GM23338 (cell line): ENCODE data around the gene KLHDC8B. TPM values are rescaled to one million over a fixed set of nuclear protein-coding genes. Genes with fewer than 3 reads are reported as not detected.

Experiments used
- ATAC-seq: fragments of 200-7000 bp; cut with Tn5 transposase; 3 replicates; pipeline ENCODE4 v1.9.1; 2020
- DNase-seq: peaks from one replicate; pipeline ENCODE4 v3.0.0-alpha.2; 2015; ENCODE audit warnings: low spot score
- H2AFZ ChIP-seq: fragments of 200-600 bp; sonication (generic); 2 replicates; pipeline ENCODE4 v1.8.0; 2016; ENCODE audit warnings: antibody characterized with exemption, mild to moderate bottlenecking, moderate library complexity
- H3F3A ChIP-seq: fragments of 200-600 bp; sonication (generic); replicated peaks from 2 replicates; pipeline ENCODE4 v1.8.0; 2017; ENCODE audit warnings: antibody characterized with exemption, mixed run types, low read depth
- H3K27ac ChIP-seq: fragments of 200-600 bp; sonication (generic); 2 replicates; pipeline ENCODE4 v1.6.1; 2016; ENCODE audit warnings: low read depth
- H3K27me3 ChIP-seq: fragments of 200-600 bp; sonication (generic); 2 replicates; pipeline ENCODE4 v1.8.0; 2016; ENCODE audit warnings: mild to moderate bottlenecking, mixed run types, moderate library complexity; ENCODE audit not compliant: insufficient read depth
- H3K36me3 ChIP-seq: fragments of 200-600 bp; sonication (generic); 2 replicates; pipeline ENCODE4 v1.8.0; 2016; ENCODE audit warnings: mild to moderate bottlenecking; ENCODE audit not compliant: insufficient read depth
- H3K4me1 ChIP-seq: fragments of 200-600 bp; sonication (generic); 2 replicates; pipeline ENCODE4 v1.8.0; 2016; ENCODE audit warnings: mild to moderate bottlenecking, moderate library complexity; ENCODE audit not compliant: insufficient read depth
- H3K4me2 ChIP-seq: fragments of 200-600 bp; sonication (generic); 2 replicates; pipeline ENCODE4 v1.7.1; 2017; ENCODE audit warnings: mixed run types
- H3K4me3 ChIP-seq: fragments of 200-600 bp; sonication (generic); 2 replicates; pipeline ENCODE4 v1.6.1; 2016; ENCODE audit warnings: mixed run types
- H3K79me2 ChIP-seq: fragments of 200-600 bp; sonication (generic); replicated peaks from 2 replicates; pipeline ENCODE4 v1.8.0; 2017; ENCODE audit warnings: mild to moderate bottlenecking; ENCODE audit not compliant: insufficient read depth
- H3K9me2 ChIP-seq: fragments of 200-600 bp; sonication (generic); 2 replicates; pipeline ENCODE4 v1.8.0; 2017; ENCODE audit not compliant: insufficient read depth
- H4K20me1 ChIP-seq: fragments of 200-600 bp; sonication (generic); replicated peaks from 2 replicates; pipeline ENCODE4 v1.8.0; 2017; ENCODE audit warnings: mild to moderate bottlenecking; ENCODE audit not compliant: insufficient read depth
- H3K27ac Mint-ChIP-seq: 2 replicates; pipeline ENCODE4 v1.8.0; 2020; ENCODE audit warnings: inconsistent platforms, mild to moderate bottlenecking, moderate library complexity, mixed read lengths
- H3K27me3 Mint-ChIP-seq: 3 replicates; pipeline ENCODE4 v1.8.0; 2022; ENCODE audit warnings: low read depth, mild to moderate bottlenecking, moderate library complexity, mixed read lengths, inconsistent platforms; ENCODE audit not compliant: insufficient read depth, poor library complexity
- H3K36me3 Mint-ChIP-seq: 3 replicates; pipeline ENCODE4 v1.8.0; 2021; ENCODE audit warnings: low read depth, mild to moderate bottlenecking, inconsistent platforms, moderate library complexity, mixed read lengths
- H3K4me1 Mint-ChIP-seq: 3 replicates; pipeline ENCODE4 v1.8.0; 2020; ENCODE audit warnings: mild to moderate bottlenecking, inconsistent platforms, mixed read lengths
- H3K4me3 Mint-ChIP-seq: 3 replicates; pipeline ENCODE4 v1.8.0; 2021; ENCODE audit warnings: moderate library complexity, mild to moderate bottlenecking, inconsistent platforms, mixed read lengths
- H3K9me3 Mint-ChIP-seq: 3 replicates; pipeline ENCODE4 v1.8.0; 2020; ENCODE audit warnings: moderate library complexity, mild to moderate bottlenecking, inconsistent platforms, mixed read lengths
- EZH2 ChIP-seq: fragments of 200-600 bp; sonication (generic); IDR thresholded peaks from one replicate; pipeline ENCODE4 v1.8.0; 2017; ENCODE audit warnings: antibody characterized with exemption, mild to moderate bottlenecking, low read depth; ENCODE audit not compliant: unreplicated experiment
- EZH2phosphoT487 ChIP-seq: fragments of 200-600 bp; sonication (generic); IDR thresholded peaks from one replicate; pipeline ENCODE4 v1.8.1; 2018; ENCODE audit warnings: antibody characterized with exemption; ENCODE audit not compliant: unreplicated experiment
- POLR2AphosphoS5 ChIP-seq: IDR thresholded peaks from 2 replicates; pipeline ENCODE4 v1.6.1; 2016; ENCODE audit warnings: antibody characterized with exemption, low read depth
- STAT1 ChIP-seq: IDR thresholded peaks from one replicate; pipeline ENCODE4 v1.6.1; 2016; ENCODE audit warnings: antibody characterized with exemption; ENCODE audit not compliant: unreplicated experiment
- ZNF114 ChIP-seq: fragments of 250-450 bp; sonication (Bioruptor Pico); IDR thresholded peaks from 2 replicates; pipeline ENCODE4 v1.5.0; 2020; ENCODE audit warnings: mild to moderate bottlenecking, moderate library complexity
- ZNF331 ChIP-seq: fragments of 250-450 bp; sonication (Bioruptor Pico); IDR thresholded peaks from 2 replicates; pipeline ENCODE4 v1.5.0; 2020; ENCODE audit warnings: low read depth, mild to moderate bottlenecking, moderate library complexity
- polyA plus RNA-seq: library from polyadenylated mRNA; unstranded; fragments of >200 nt; fragmentation: Nextera tagmentation; extraction: Ambion mirVana; gene quantifications from 2 replicates; pipeline ENCODE4 v1.2.1, GENCODE V29; 2016
- total RNA-seq: library from RNA; depleted of rRNA; stranded (reverse); fragments of >200 nt; shearing (Covaris generic); gene quantifications from 2 replicates; pipeline ENCODE4 v1.2.3, GENCODE V29; 2014
- TF ChIP-seq, protein P1 (sequence below): IDR thresholded peaks from one replicate; pipeline ENCODE4 v1.6.1; 2018; ENCODE audit warnings: antibody characterized with exemption; ENCODE audit not compliant: unreplicated experiment
- TF ChIP-seq, protein P2 (sequence below): fragments of 250-450 bp; sonication (Bioruptor Pico); IDR thresholded peaks from 2 replicates; pipeline ENCODE4 v1.5.0; 2020; ENCODE audit warnings: mild to moderate bottlenecking, moderate library complexity
- TF ChIP-seq, protein P3 (sequence below): IDR thresholded peaks from 2 replicates; pipeline ENCODE4 v1.6.1; 2016; ENCODE audit warnings: antibody characterized with exemption
- TF ChIP-seq, protein P4 (sequence below), 2 experiments: fragments of 200-600 bp in 1 of 2; sonication (generic) in 1 of 2; conservative IDR thresholded peaks; 2 replicates each; pipeline versions ENCODE4 v1.5.1 to v1.6.1; 2016 to 2017; ENCODE audit warnings: antibody characterized with exemption in 2 of 2, low read depth in 2 of 2, mild to moderate bottlenecking in 2 of 2, moderate library complexity in 1 of 2

The KLHDC8B gene
- total and polyA plus RNA-seq, 2 experiments from 2014 or later = 4.7 to 11.1 TPM

DNA sequence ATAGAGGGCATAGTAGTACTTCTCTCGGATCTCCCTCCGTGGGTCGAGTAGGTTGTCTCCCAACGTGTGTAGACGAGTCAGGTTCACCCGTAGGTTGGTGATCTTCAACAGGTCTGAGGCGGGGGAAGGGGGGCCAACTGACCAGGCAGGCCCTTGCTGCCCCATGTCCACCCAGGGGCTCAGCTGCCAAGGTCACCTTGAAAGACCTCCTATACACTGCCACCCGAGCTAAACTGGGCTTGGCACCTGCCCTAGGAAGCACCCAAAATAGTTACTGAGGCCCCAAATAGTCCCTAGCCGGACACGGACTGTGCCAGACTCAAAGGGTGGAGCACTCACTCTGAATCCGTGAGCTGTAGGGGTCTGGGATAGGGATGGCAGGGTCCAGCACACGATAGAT is 40.4 kb upstream of the KLHDC8B start:
- TF ChIP-seq, protein P1, sequence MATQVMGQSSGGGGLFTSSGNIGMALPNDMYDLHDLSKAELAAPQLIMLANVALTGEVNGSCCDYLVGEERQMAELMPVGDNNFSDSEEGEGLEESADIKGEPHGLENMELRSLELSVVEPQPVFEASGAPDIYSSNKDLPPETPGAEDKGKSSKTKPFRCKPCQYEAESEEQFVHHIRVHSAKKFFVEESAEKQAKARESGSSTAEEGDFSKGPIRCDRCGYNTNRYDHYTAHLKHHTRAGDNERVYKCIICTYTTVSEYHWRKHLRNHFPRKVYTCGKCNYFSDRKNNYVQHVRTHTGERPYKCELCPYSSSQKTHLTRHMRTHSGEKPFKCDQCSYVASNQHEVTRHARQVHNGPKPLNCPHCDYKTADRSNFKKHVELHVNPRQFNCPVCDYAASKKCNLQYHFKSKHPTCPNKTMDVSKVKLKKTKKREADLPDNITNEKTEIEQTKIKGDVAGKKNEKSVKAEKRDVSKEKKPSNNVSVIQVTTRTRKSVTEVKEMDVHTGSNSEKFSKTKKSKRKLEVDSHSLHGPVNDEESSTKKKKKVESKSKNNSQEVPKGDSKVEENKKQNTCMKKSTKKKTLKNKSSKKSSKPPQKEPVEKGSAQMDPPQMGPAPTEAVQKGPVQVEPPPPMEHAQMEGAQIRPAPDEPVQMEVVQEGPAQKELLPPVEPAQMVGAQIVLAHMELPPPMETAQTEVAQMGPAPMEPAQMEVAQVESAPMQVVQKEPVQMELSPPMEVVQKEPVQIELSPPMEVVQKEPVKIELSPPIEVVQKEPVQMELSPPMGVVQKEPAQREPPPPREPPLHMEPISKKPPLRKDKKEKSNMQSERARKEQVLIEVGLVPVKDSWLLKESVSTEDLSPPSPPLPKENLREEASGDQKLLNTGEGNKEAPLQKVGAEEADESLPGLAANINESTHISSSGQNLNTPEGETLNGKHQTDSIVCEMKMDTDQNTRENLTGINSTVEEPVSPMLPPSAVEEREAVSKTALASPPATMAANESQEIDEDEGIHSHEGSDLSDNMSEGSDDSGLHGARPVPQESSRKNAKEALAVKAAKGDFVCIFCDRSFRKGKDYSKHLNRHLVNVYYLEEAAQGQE = no peak
- TF ChIP-seq POLR2AphosphoS5 = no peak
- TF ChIP-seq, protein P2, sequence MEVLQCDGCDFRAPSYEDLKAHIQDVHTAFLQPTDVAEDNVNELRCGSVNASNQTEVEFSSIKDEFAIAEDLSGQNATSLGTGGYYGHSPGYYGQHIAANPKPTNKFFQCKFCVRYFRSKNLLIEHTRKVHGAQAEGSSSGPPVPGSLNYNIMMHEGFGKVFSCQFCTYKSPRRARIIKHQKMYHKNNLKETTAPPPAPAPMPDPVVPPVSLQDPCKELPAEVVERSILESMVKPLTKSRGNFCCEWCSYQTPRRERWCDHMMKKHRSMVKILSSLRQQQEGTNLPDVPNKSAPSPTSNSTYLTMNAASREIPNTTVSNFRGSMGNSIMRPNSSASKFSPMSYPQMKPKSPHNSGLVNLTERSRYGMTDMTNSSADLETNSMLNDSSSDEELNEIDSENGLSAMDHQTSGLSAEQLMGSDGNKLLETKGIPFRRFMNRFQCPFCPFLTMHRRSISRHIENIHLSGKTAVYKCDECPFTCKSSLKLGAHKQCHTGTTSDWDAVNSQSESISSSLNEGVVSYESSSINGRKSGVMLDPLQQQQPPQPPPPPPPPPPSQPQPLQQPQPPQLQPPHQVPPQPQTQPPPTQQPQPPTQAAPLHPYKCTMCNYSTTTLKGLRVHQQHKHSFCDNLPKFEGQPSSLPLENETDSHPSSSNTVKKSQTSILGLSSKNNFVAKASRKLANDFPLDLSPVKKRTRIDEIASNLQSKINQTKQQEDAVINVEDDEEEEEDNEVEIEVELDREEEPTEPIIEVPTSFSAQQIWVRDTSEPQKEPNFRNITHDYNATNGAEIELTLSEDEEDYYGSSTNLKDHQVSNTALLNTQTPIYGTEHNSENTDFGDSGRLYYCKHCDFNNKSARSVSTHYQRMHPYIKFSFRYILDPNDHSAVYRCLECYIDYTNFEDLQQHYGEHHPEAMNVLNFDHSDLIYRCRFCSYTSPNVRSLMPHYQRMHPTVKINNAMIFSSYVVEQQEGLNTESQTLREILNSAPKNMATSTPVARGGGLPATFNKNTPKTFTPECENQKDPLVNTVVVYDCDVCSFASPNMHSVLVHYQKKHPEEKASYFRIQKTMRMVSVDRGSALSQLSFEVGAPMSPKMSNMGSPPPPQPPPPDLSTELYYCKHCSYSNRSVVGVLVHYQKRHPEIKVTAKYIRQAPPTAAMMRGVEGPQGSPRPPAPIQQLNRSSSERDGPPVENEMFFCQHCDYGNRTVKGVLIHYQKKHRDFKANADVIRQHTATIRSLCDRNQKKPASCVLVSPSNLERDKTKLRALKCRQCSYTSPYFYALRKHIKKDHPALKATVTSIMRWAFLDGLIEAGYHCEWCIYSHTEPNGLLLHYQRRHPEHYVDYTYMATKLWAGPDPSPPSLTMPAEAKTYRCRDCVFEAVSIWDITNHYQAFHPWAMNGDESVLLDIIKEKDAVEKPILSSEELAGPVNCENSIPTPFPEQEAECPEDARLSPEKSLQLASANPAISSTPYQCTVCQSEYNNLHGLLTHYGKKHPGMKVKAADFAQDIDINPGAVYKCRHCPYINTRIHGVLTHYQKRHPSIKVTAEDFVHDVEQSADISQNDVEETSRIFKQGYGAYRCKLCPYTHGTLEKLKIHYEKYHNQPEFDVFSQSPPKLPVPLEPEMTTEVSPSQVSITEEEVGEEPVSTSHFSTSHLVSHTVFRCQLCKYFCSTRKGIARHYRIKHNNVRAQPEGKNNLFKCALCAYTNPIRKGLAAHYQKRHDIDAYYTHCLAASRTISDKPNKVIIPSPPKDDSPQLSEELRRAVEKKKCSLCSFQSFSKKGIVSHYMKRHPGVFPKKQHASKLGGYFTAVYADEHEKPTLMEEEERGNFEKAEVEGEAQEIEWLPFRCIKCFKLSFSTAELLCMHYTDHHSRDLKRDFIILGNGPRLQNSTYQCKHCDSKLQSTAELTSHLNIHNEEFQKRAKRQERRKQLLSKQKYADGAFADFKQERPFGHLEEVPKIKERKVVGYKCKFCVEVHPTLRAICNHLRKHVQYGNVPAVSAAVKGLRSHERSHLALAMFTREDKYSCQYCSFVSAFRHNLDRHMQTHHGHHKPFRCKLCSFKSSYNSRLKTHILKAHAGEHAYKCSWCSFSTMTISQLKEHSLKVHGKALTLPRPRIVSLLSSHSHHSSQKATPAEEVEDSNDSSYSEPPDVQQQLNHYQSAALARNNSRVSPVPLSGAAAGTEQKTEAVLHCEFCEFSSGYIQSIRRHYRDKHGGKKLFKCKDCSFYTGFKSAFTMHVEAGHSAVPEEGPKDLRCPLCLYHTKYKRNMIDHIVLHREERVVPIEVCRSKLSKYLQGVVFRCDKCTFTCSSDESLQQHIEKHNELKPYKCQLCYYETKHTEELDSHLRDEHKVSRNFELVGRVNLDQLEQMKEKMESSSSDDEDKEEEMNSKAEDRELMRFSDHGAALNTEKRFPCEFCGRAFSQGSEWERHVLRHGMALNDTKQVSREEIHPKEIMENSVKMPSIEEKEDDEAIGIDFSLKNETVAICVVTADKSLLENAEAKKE = no peak
- TF ChIP-seq EZH2 = no peak
- TF ChIP-seq ZNF114 (CRISPR knock-in tag) = no peak
- TF ChIP-seq EZH2phosphoT487 = no peak
- TF ChIP-seq ZNF331 (CRISPR knock-in tag) = no peak
- TF ChIP-seq STAT1 = no peak
- TF ChIP-seq, protein P3, sequence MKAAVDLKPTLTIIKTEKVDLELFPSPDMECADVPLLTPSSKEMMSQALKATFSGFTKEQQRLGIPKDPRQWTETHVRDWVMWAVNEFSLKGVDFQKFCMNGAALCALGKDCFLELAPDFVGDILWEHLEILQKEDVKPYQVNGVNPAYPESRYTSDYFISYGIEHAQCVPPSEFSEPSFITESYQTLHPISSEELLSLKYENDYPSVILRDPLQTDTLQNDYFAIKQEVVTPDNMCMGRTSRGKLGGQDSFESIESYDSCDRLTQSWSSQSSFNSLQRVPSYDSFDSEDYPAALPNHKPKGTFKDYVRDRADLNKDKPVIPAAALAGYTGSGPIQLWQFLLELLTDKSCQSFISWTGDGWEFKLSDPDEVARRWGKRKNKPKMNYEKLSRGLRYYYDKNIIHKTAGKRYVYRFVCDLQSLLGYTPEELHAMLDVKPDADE = no peak
- TF ChIP-seq, protein P4, sequence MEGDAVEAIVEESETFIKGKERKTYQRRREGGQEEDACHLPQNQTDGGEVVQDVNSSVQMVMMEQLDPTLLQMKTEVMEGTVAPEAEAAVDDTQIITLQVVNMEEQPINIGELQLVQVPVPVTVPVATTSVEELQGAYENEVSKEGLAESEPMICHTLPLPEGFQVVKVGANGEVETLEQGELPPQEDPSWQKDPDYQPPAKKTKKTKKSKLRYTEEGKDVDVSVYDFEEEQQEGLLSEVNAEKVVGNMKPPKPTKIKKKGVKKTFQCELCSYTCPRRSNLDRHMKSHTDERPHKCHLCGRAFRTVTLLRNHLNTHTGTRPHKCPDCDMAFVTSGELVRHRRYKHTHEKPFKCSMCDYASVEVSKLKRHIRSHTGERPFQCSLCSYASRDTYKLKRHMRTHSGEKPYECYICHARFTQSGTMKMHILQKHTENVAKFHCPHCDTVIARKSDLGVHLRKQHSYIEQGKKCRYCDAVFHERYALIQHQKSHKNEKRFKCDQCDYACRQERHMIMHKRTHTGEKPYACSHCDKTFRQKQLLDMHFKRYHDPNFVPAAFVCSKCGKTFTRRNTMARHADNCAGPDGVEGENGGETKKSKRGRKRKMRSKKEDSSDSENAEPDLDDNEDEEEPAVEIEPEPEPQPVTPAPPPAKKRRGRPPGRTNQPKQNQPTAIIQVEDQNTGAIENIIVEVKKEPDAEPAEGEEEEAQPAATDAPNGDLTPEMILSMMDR (conservative IDR thresholded peaks at IDR 0.05; ENCODE audit: low read depth in 2 of 2) = no peak
- no peaks in the 10 kb centered on the region for H3K9me2 ChIP-seq
- no peaks in the 10 kb centered on the region for H3F3A ChIP-seq
- H3K4me1 ChIP-seq = peaks cover 7% of the 10 kb centered on the region; the same call in 1 of the 2 replicates
- no peak for ATAC-seq
- no peak overlapping the region for H2AFZ ChIP-seq
- Mint-ChIP-seq H3K4me1 (peaks cover 15% of the 10 kb centered on the region), H3K27me3 (peaks cover 2% of the 10 kb centered on the region), H3K9me3 (no peaks in the 10 kb centered on the region; the same call in 2 of the 3 replicates), H3K4me3 (0 out of 3 replicates have a peak overlapping the region, but pooled peaks have one; percentile 88), H3K36me3 (no peaks in the 10 kb centered on the region), H3K27ac (peak overlapping the region; percentile 69; the same call in 1 of the 2 replicates)
- no peak overlapping the region for H3K4me2 ChIP-seq
- no peak overlapping the region for H3K4me3 ChIP-seq
- H3K79me2 ChIP-seq = no peaks in the 10 kb centered on the region; the same call in 1 of the 2 replicates
- no peaks in the 10 kb centered on the region for H3K36me3 ChIP-seq
- no peaks in the 10 kb centered on the region for H4K20me1 ChIP-seq
- H3K27ac ChIP-seq = no peak overlapping the region
- no peak for DNase-seq
- no peaks in the 10 kb centered on the region for H3K27me3 ChIP-seq
